ENCODE results near the gene VWA8. TPM values are rescaled to one million over a fixed set of nuclear protein-coding genes. Genes with fewer than 3 reads are reported as not detected.

Gene VWA8
- total and polyA plus RNA-seq, 2 of the 8 experiments (the other 6 are each of a cell fraction or from before 2014, with no cell fraction given) = 5.9 to 19.6 TPM

GRCh38 chr13:41622432-41623429, 338.2 kb downstream of the VWA8 start:
- no peak overlapping the region for H2BK12ac ChIP-seq (ENCODE audit: low read depth, low read length)
- H3K9me3 ChIP-seq (ENCODE audit: insufficient read depth in 2 of 2, low read depth in 1 of 2, low read length in 1 of 2) = no peaks in the 10 kb centered on the region
- no peak overlapping the region for H3K4me2 ChIP-seq (ENCODE audit: insufficient read depth in 1 of 2, low read depth in 2 of 2, low read length in 2 of 2)
- no peak overlapping the region for H3K18ac ChIP-seq (ENCODE audit: extremely low read depth, low read length)
- no peak overlapping the region for H4K91ac ChIP-seq (replicated peaks; ENCODE audit: insufficient read length, low read length)
- no peak overlapping the region for H2BK120ac ChIP-seq (replicated peaks; ENCODE audit: low read depth, low read length)
- no peak overlapping the region for H3K56ac ChIP-seq (replicated peaks; ENCODE audit: insufficient read length, low read depth, low read length)
- H3K14ac ChIP-seq (ENCODE audit: insufficient read length) = no peak overlapping the region
- no peak overlapping the region for H3K27ac ChIP-seq (ENCODE audit: low read depth, low read length)
- H2BK20ac ChIP-seq (ENCODE audit: low read length) = no peak overlapping the region
- H3K9ac ChIP-seq (replicated peaks in 1 of 4; ENCODE audit: extremely low read depth in 1 of 4, low read depth in 3 of 4, low read length in 3 of 4) = no peak overlapping the region
- FAIRE-seq = no peak
- H4K5ac ChIP-seq (ENCODE audit: insufficient read length, low read depth, low read length) = no peak overlapping the region
- no peaks in the 10 kb centered on the region for H3K79me2 ChIP-seq (ENCODE audit: control insufficient read depth in 1 of 2, insufficient read depth in 2 of 2, low read length in 2 of 2)
- no peak overlapping the region for H3K23ac ChIP-seq (ENCODE audit: insufficient read length)
- CTCF ChIA-PET (ENCODE audit: partially characterized antibody) = interaction anchor here (0.6 to 1.5 kb wide), 5 partner anchors 13 to 345 kb away, joined by 3 to 4 read pairs (median 3); no protein-coding TSS in a partner anchor
- POLR2A ChIA-PET (ENCODE audit: partially characterized antibody) = interaction anchor here (0.7 kb wide), 1 partner anchor 13 kb away, joined by 3 read pairs; no protein-coding TSS in a partner anchor
- no peak overlapping the region for H2BK15ac ChIP-seq (ENCODE audit: low read length)
- peaks cover 0 to 1% (median 0%) of the 10 kb centered on the region in 4 experiments; a peak in 1 of 7 replicates for H3K27me3 ChIP-seq (replicated peaks in 1 of 4; ENCODE audit: control insufficient read depth in 3 of 4, extremely low read depth in 1 of 4, insufficient read depth in 3 of 4, low read length in 3 of 4)
- 83% methylated on average over 6 of the region's 6 CpGs; no CpG with 5 or more reads in 1 of the 2 experiments for WGBS, 2 experiments (ENCODE audit: extremely low coverage in 1 of 2, insufficient coverage in 1 of 2, insufficient read length in 1 of 2, insufficient replicate concordance in 2 of 2, low coverage in 1 of 2, low lambda C conversion rate in 2 of 2, missing lambda C conversion rate in 1 of 2)
- no peaks in the 10 kb centered on the region for H3K79me1 ChIP-seq (ENCODE audit: low read depth, low read length)
- no peak overlapping the region for H2AFZ ChIP-seq (ENCODE audit: low read length)
- no peak overlapping the region for H2BK5ac ChIP-seq (ENCODE audit: low read depth, low read length)
- no peak overlapping the region for H4K8ac ChIP-seq (ENCODE audit: extremely low read depth, insufficient read depth, low read length)
- H3K36me3 ChIP-seq (ENCODE audit: control insufficient read depth in 2 of 4, insufficient read depth in 4 of 4, low read length in 3 of 4) = no peaks in the 10 kb centered on the region
- no peak overlapping the region for H3K4ac ChIP-seq (replicated peaks; ENCODE audit: insufficient read length, low read depth, low read length)
- no peak overlapping the region for H3K4me3 ChIP-seq (ENCODE audit: extremely low read depth in 1 of 4, insufficient read depth in 2 of 4, low read depth in 3 of 4, low read length in 4 of 4)
- no peaks in the 10 kb centered on the region for H3K4me1 ChIP-seq (replicated peaks in 1 of 4; ENCODE audit: control insufficient read depth in 3 of 4, insufficient read depth in 4 of 4, low read length in 3 of 4)
- H2AK5ac ChIP-seq (ENCODE audit: low read depth, low read length) = no peak overlapping the region
- no peak for DNase-seq (ENCODE audit: low read depth in 1 of 2, low spot score in 2 of 2)
- H3K23me2 ChIP-seq (ENCODE audit: low read depth, low read length) = no peaks in the 10 kb centered on the region
- H4K20me1 ChIP-seq (replicated peaks in 1 of 2; ENCODE audit: control insufficient read depth in 1 of 2, insufficient read depth in 2 of 2, low read length in 2 of 2) = no peaks in the 10 kb centered on the region
- no peak for TF ChIP-seq FOSL1 (IDR thresholded peaks at IDR 0.05; ENCODE audit: insufficient read depth, low read depth, low read length)
- no peak for TF ChIP-seq JUND (IDR thresholded peaks at IDR 0.05; ENCODE audit: low read length)
- no peak for TF ChIP-seq CEBPB (IDR thresholded peaks at IDR 0.05; ENCODE audit: low read depth, low read length)
- TF ChIP-seq PHF8 (conservative IDR thresholded peaks at IDR 0.05; ENCODE audit: low read depth, low read length) = no peak
- TF ChIP-seq MAX (IDR thresholded peaks at IDR 0.05) = no peak
- no peak for TF ChIP-seq TAF1 (IDR thresholded peaks at IDR 0.05; ENCODE audit: low read depth, low read length)
- TF ChIP-seq CTBP2 (IDR thresholded peaks at IDR 0.05; ENCODE audit: borderline replicate concordance, insufficient read depth, insufficient read length, low read length) = no peak
- TF ChIP-seq CREB1 (IDR thresholded peaks at IDR 0.05) = no peak
